Astrocyte of the spinal cord (primary cell): ENCODE data around the gene ACER3.

Experiments
- DNase-seq: peaks from one replicate; pipeline ENCODE4 v3.0.0; 2011; ENCODE audit warnings: low read depth, low spot score
- H3K4me3 ChIP-seq: 2 replicates; pipeline ENCODE4 v1.5.1; 2011; ENCODE audit warnings: low read depth, mild to moderate bottlenecking, low read length, moderate library complexity
- CTCF ChIP-seq: IDR thresholded peaks from 2 replicates; pipeline ENCODE4 v1.5.1; 2012; ENCODE audit warnings: low read depth, mild to moderate bottlenecking, low read length, inconsistent platforms
- in situ Hi-C: cut with HindIII; loops from 2 replicates; pipeline ENCODE4 v1.10.0; 2017; ENCODE audit warnings: low sequenced_read_pairs

The ACER3 gene

GRCh38 chr11:76837696-76838677 is 22.7 kb upstream of the ACER3 start:
- no peak for DNase-seq
- in situ Hi-C loops = no loop called here
- no peak overlapping the region for H3K4me3 ChIP-seq
- TF ChIP-seq CTCF = no peak

- in situ Hi-C loops = no loop called here
- no peak for DNase-seq
- no peak overlapping the region for H3K4me3 ChIP-seq
- peak; percentile 52 for TF ChIP-seq CTCF
Measured at GRCh38 chr11:76838678-76839068, 22.0 kb upstream of the ACER3 start.

GRCh38 chr11:76839311-76839710 is 21.4 kb upstream of the ACER3 start:
- TF ChIP-seq CTCF = no peak
- H3K4me3 ChIP-seq = no peak overlapping the region
- in situ Hi-C loops = no loop called here
- no peak for DNase-seq

- H3K4me3 ChIP-seq = no peak overlapping the region
- in situ Hi-C loops = no loop called here
- TF ChIP-seq CTCF = no peak
- no peak for DNase-seq
Measured at GRCh38 chr11:76841923-76842452, 18.7 kb upstream of the ACER3 start.

- no peak for TF ChIP-seq CTCF
- DNase-seq = no peak
- H3K4me3 ChIP-seq = no peak overlapping the region
- in situ Hi-C loops = no loop called here
Measured at GRCh38 chr11:76843907-76844306, 16.8 kb upstream of the ACER3 start.

GRCh38 chr11:76844511-76844910 is 16.2 kb upstream of the ACER3 start:
- no peak for TF ChIP-seq CTCF
- in situ Hi-C loops = no loop called here
- no peak overlapping the region for H3K4me3 ChIP-seq
- no peak for DNase-seq
